Mesenchymal stem cell (in vitro differentiated cells and primary cell): ENCODE results near the gene APBA1.

Source experiments
- DNase-seq: peaks from one replicate; pipeline ENCODE4 v3.0.0-alpha.2; 2013
- H2AFZ ChIP-seq: one replicate; pipeline ENCODE4 v1.6.1; 2013; ENCODE audit warnings: low read depth, mild to moderate bottlenecking, control low read depth, inconsistent platforms, low read length, moderate library complexity
- H2AK5ac ChIP-seq: 2 replicates; pipeline ENCODE4 v1.6.1; 2013; ENCODE audit warnings: low read length, moderate library complexity, mild to moderate bottlenecking, inconsistent platforms; ENCODE audit not compliant: severe bottlenecking
- H2BK120ac ChIP-seq: one replicate; pipeline ENCODE4 v1.6.1; 2013; ENCODE audit warnings: low read depth, mild to moderate bottlenecking, inconsistent platforms, low read length, moderate library complexity
- H2BK12ac ChIP-seq, 2 experiments: one replicate each; pipeline ENCODE4 v1.6.1; 2013; ENCODE audit warnings: inconsistent platforms in 2 of 2, low read length in 2 of 2, mild to moderate bottlenecking in 2 of 2, moderate library complexity in 2 of 2, control low read depth in 1 of 2
- H2BK15ac ChIP-seq: one replicate; pipeline ENCODE4 v1.6.1; 2013; ENCODE audit warnings: mild to moderate bottlenecking, low read depth, inconsistent platforms; ENCODE audit not compliant: poor library complexity, severe bottlenecking
- H2BK5ac ChIP-seq: 2 replicates; pipeline ENCODE4 v1.6.1; 2013; ENCODE audit warnings: low read depth, mild to moderate bottlenecking, low read length, control low read depth, inconsistent platforms; ENCODE audit not compliant: poor library complexity, severe bottlenecking
- H3K14ac ChIP-seq, 2 experiments: one replicate each; pipeline ENCODE4 v1.6.1; 2013; ENCODE audit warnings: inconsistent platforms in 2 of 2, low read length in 2 of 2, control low read depth in 1 of 2, mild to moderate bottlenecking in 1 of 2, moderate library complexity in 1 of 2
- H3K18ac ChIP-seq, 2 experiments: one replicate each; pipeline ENCODE4 v1.6.1; 2013; ENCODE audit warnings: inconsistent platforms in 2 of 2, low read length in 2 of 2, control low read depth in 1 of 2, low read depth in 1 of 2, mild to moderate bottlenecking in 1 of 2
- H3K23ac ChIP-seq, 2 experiments: one replicate each; pipeline ENCODE4 v1.6.1; 2013; ENCODE audit warnings: inconsistent platforms in 2 of 2, low read length in 2 of 2, mild to moderate bottlenecking in 2 of 2, moderate library complexity in 2 of 2, control low read depth in 1 of 2
- H3K27ac ChIP-seq: 2 replicates; pipeline ENCODE4 v1.5.1; 2013; ENCODE audit warnings: mild to moderate bottlenecking, moderate library complexity, low read length, control low read depth, inconsistent platforms; ENCODE audit not compliant: poor library complexity, severe bottlenecking
- H3K27me3 ChIP-seq, 2 experiments: 2 replicates each; pipeline versions ENCODE4 v1.6.1 to v1.7.0; 2013; ENCODE audit warnings: low read length in 2 of 2, mild to moderate bottlenecking in 2 of 2, moderate library complexity in 2 of 2, control low read depth in 1 of 2, inconsistent platforms in 1 of 2; ENCODE audit not compliant: control insufficient read depth in 1 of 2, insufficient read depth in 1 of 2
- H3K36me3 ChIP-seq, 2 experiments: 2 replicates each; pipeline versions ENCODE4 v1.6.1 to v1.7.0; 2013; ENCODE audit warnings: low read length in 2 of 2, control low read depth in 1 of 2, inconsistent platforms in 1 of 2, low read depth in 1 of 2, mild to moderate bottlenecking in 1 of 2; ENCODE audit not compliant: insufficient read depth in 2 of 2, control insufficient read depth in 1 of 2
- H3K4ac ChIP-seq, 2 experiments: one replicate each; pipeline ENCODE4 v1.6.1; 2013; ENCODE audit warnings: inconsistent platforms in 2 of 2, low read length in 2 of 2, mild to moderate bottlenecking in 2 of 2, moderate library complexity in 2 of 2, control low read depth in 1 of 2, low read depth in 1 of 2
- H3K4me1 ChIP-seq: 2 replicates; pipeline ENCODE4 v1.6.1; 2013; ENCODE audit warnings: low read depth, low read length, control low read depth; ENCODE audit not compliant: control insufficient read depth, insufficient read depth
- H3K4me2 ChIP-seq: 2 replicates; pipeline ENCODE4 v1.6.1; 2013; ENCODE audit warnings: low read length, mild to moderate bottlenecking, inconsistent platforms; ENCODE audit not compliant: poor library complexity, severe bottlenecking
- H3K4me3 ChIP-seq, 2 experiments: 2 replicates each; pipeline versions ENCODE4 v1.5.1 to v1.7.0; 2013; ENCODE audit warnings: low read length in 2 of 2, mild to moderate bottlenecking in 2 of 2, control low read depth in 1 of 2, low read depth in 1 of 2; ENCODE audit not compliant: insufficient read depth in 1 of 2
- H3K79me1 ChIP-seq: replicated peaks from 2 replicates; pipeline ENCODE4 v1.6.1; 2013; ENCODE audit warnings: mild to moderate bottlenecking, control low read depth, low read length, inconsistent platforms; ENCODE audit not compliant: poor library complexity, severe bottlenecking
- H3K9ac ChIP-seq: 2 replicates; pipeline ENCODE4 v1.7.0; 2013; ENCODE audit warnings: mild to moderate bottlenecking, low read length, moderate library complexity
- H3K9me3 ChIP-seq: 2 replicates; pipeline ENCODE4 v1.7.0; 2013; ENCODE audit warnings: mild to moderate bottlenecking, low read length; ENCODE audit not compliant: control insufficient read depth
- H4K8ac ChIP-seq: one replicate; pipeline ENCODE4 v1.6.1; 2013; ENCODE audit warnings: inconsistent platforms, mild to moderate bottlenecking, low read length, moderate library complexity
- H4K91ac ChIP-seq: one replicate; pipeline ENCODE4 v1.6.1; 2013; ENCODE audit warnings: mild to moderate bottlenecking, low read length, inconsistent platforms
- WGBS: methylation state at CpG from one replicate; pipeline ENCODE4 v1.1.7; 2013; ENCODE audit warnings: mixed read lengths; 5-methylcytosine and 5-hydroxymethylcytosine counted together

Gene APBA1

DNA sequence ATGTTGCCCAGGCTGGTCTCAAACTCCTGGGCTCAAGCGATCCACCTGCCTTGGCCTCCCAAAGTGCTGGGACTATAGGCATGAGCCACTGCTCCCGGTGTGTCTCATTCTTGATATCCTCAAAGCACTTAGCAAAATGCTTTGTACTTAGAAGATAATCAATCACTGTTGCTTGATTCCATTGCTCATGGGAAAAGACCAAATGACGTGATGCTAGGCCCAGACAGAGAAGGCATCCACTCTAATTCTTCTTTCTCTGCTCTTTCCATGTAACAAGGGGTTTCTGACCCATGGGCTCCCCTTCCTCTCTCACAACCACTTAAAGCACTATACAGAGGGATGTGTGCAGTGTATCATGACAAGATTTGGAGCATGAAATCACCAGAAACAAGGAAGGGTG lies 83.0 kb downstream of the APBA1 start:
- Histone ChIP-seq H3K14ac (no peak overlapping the region), H3K9me3 (no peaks in the 10 kb centered on the region), H2BK120ac (no peak overlapping the region), H2BK15ac (no peak overlapping the region), H4K91ac (no peak overlapping the region), H3K27me3 (no peaks in the 10 kb centered on the region), H3K4me3 (no peak overlapping the region), H4K8ac (no peak overlapping the region), H3K4me2 (no peak overlapping the region), H3K79me1 (no peaks in the 10 kb centered on the region), H3K36me3 (no peaks in the 10 kb centered on the region), H2BK12ac (no peak overlapping the region), H3K9ac (no peak overlapping the region), H2AK5ac (no peak overlapping the region), H3K27ac (no peak overlapping the region), H2AFZ (no peak overlapping the region), H3K23ac (no peak overlapping the region), H2BK5ac (no peak overlapping the region), H3K4ac (no peak overlapping the region), H3K18ac (no peak overlapping the region), H3K4me1 (peaks cover 3% of the 10 kb centered on the region)
- no peak for DNase-seq
- WGBS, result 85% methylated on average over 3 of the region's 3 CpGs

DNA sequence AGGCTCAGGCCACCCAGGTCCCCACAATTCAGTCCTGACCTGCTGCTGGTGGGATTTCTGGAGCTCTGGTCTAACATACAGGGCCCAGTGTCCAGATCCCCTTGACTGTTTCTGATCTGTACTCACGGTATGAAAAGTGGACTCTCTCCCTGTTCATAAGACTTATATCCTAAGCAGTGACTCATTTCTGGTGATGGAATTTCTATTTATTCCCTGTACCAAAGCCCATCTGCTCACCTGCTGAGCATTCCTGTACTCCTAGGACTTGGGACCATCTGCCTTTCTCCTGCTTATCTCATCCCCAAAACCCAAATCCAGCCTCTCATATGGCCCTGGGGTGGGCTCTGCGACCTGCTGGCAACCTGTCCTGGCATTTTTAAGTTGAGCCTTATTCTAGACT lies 86.6 kb downstream of the APBA1 start:
- H2BK12ac ChIP-seq, result no peak overlapping the region
- H2AFZ ChIP-seq, result no peak overlapping the region
- H3K9ac ChIP-seq, result no peak overlapping the region
- 76% methylated on average over 2 of the region's 2 CpGs for WGBS
- H4K91ac ChIP-seq, result no peak overlapping the region
- no peak overlapping the region for H2BK15ac ChIP-seq
- no peak overlapping the region for H2BK120ac ChIP-seq
- H2BK5ac ChIP-seq, result no peak overlapping the region
- no peak for DNase-seq
- no peaks in the 10 kb centered on the region for H3K27me3 ChIP-seq
- H3K79me1 ChIP-seq, result no peaks in the 10 kb centered on the region
- H3K4me1 ChIP-seq, result peaks cover 3% of the 10 kb centered on the region
- H3K4ac ChIP-seq, result no peak overlapping the region
- H3K4me2 ChIP-seq, result no peak overlapping the region
- H3K18ac ChIP-seq, result no peak overlapping the region
- no peak overlapping the region for H3K23ac ChIP-seq
- H3K4me3 ChIP-seq, result no peak overlapping the region
- H4K8ac ChIP-seq, result no peak overlapping the region
- no peak overlapping the region for H2AK5ac ChIP-seq
- no peaks in the 10 kb centered on the region for H3K36me3 ChIP-seq
- H3K9me3 ChIP-seq, result no peaks in the 10 kb centered on the region
- H3K14ac ChIP-seq, result no peak overlapping the region
- no peak overlapping the region for H3K27ac ChIP-seq

DNA sequence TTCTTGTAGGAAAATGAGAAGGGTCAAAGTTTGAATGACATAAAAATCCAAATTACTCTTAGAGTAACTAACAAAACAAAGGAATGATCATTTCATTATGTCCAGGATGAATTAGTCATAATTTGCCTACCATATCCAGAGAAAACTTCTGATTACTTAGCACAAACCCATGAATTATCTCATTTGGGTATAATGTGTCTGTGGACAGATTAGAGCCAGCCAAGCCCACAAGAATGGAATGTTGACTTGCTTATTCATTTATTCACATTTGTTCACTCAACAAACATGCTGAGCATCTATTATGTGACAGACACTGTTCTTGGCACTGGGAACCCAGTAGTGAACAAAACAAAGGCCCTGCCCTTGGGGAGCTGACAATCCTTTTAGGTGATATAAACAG lies 87.4 kb downstream of the APBA1 start:
- no peak overlapping the region for H3K4me3 ChIP-seq
- H3K27ac ChIP-seq, result no peak overlapping the region
- H3K79me1 ChIP-seq, result no peaks in the 10 kb centered on the region
- no peak overlapping the region for H2AK5ac ChIP-seq
- no peak overlapping the region for H3K23ac ChIP-seq
- H2BK120ac ChIP-seq, result no peak overlapping the region
- H3K9me3 ChIP-seq, result no peaks in the 10 kb centered on the region
- no peak for DNase-seq
- H3K27me3 ChIP-seq, result no peaks in the 10 kb centered on the region
- H3K36me3 ChIP-seq, result no peaks in the 10 kb centered on the region
- H3K14ac ChIP-seq, result no peak overlapping the region
- H4K91ac ChIP-seq, result no peak overlapping the region
- H2BK15ac ChIP-seq, result no peak overlapping the region
- H3K9ac ChIP-seq, result no peak overlapping the region
- H3K4me1 ChIP-seq, result peaks cover 7% of the 10 kb centered on the region
- no peak overlapping the region for H4K8ac ChIP-seq
- no peak overlapping the region for H2BK5ac ChIP-seq
- no peak overlapping the region for H3K4me2 ChIP-seq
- H2BK12ac ChIP-seq, result no peak overlapping the region
- no peak overlapping the region for H2AFZ ChIP-seq
- H3K18ac ChIP-seq, result no peak overlapping the region
- no peak overlapping the region for H3K4ac ChIP-seq

DNA sequence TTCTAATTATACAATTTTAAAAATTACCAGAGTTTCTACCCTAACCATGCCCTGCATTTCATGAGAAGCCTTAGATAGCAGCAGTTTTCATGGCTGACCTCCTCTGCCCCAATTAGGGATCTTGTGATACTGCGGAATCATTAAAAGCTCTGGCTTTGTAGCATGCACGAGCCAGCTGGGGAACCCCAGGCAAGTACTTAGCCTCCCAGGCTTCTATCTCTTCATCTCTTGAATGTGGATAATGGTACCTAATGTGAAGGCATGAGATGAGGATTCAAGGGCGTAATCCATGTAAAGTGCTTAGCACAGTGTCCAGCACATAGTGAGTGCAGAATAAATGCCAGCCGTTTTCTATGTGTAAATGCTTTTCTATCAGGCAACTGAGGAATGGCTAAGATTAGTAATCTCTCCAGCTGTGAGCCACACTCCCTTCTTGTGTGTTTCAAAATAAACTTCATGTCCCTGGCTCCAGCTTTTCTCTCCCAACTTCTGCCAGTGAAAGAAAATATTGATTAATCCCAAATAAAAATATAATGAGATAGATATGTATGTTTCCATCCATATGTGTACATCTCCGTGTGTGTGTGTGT lies 88.4 kb downstream of the APBA1 start:
- H4K91ac ChIP-seq, result no peak overlapping the region
- H2BK120ac ChIP-seq, result no peak overlapping the region
- H2BK12ac ChIP-seq, result no peak overlapping the region
- no peak overlapping the region for H3K14ac ChIP-seq
- no peak overlapping the region for H3K4ac ChIP-seq
- no peaks in the 10 kb centered on the region for H3K9me3 ChIP-seq
- no peak overlapping the region for H3K4me3 ChIP-seq
- H2BK5ac ChIP-seq, result no peak overlapping the region
- no peaks in the 10 kb centered on the region for H3K79me1 ChIP-seq
- H3K27ac ChIP-seq, result no peak overlapping the region
- H3K23ac ChIP-seq, result no peak overlapping the region
- DNase-seq, result no peak
- peaks cover 7% of the 10 kb centered on the region for H3K4me1 ChIP-seq
- no peaks in the 10 kb centered on the region for H3K27me3 ChIP-seq
- no peak overlapping the region for H2AFZ ChIP-seq
- H3K36me3 ChIP-seq, result no peaks in the 10 kb centered on the region
- H4K8ac ChIP-seq, result no peak overlapping the region
- 99% methylated on average over 4 of the region's 5 CpGs for WGBS
- H2BK15ac ChIP-seq, result no peak overlapping the region
- H3K4me2 ChIP-seq, result no peak overlapping the region
- H3K18ac ChIP-seq, result no peak overlapping the region
- no peak overlapping the region for H3K9ac ChIP-seq
- no peak overlapping the region for H2AK5ac ChIP-seq
